Measurements from ENCODE around the gene STK32B.

Gene STK32B

DNA sequence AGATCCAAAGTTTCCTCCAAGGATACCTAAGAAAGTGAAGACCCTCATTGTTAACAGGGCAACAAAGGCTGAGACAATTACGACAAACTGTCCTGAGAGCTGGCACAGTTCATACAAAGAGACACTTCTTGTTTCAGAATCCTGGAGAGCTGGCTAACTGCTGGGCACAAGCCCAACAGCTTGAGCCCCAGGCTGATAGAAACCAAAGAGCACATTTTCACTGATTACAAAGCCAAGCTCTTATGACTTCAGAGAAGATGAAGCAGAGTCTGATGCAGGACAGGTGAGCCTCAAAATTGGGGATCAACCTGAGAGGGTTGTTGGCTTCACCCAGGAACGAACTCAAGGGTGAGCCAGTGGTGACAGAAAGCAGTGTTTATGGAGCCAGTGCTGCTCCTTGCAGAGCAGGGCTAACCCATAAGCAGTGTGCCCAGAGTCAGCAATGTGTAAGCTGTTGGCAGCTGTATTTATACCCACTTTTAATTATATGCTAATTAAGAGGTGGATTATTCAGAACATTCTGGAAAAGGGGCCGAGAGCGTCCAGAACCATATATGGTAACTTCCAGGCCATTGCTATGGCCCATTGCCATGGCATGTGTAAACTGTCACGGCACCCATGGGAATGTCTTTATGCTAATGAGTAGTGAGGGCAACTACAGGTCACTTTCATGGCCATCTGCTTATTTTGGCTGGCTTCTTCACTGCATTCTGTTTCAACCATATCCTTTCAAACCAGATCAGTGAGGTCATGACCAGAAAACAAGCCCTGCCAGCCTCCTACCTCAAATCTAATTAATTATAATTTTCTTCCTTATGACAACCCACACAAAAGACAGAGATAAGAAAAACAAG, 473.4 kb downstream of the STK32B start:
- intact Hi-C loops (cut with DNase I; ENCODE audit: low total_unique reads), result no loop called here
- no peaks in the 10 kb centered on the region for H3K9me3 ChIP-seq
- no peak overlapping the region for H3K27ac ChIP-seq

DNA sequence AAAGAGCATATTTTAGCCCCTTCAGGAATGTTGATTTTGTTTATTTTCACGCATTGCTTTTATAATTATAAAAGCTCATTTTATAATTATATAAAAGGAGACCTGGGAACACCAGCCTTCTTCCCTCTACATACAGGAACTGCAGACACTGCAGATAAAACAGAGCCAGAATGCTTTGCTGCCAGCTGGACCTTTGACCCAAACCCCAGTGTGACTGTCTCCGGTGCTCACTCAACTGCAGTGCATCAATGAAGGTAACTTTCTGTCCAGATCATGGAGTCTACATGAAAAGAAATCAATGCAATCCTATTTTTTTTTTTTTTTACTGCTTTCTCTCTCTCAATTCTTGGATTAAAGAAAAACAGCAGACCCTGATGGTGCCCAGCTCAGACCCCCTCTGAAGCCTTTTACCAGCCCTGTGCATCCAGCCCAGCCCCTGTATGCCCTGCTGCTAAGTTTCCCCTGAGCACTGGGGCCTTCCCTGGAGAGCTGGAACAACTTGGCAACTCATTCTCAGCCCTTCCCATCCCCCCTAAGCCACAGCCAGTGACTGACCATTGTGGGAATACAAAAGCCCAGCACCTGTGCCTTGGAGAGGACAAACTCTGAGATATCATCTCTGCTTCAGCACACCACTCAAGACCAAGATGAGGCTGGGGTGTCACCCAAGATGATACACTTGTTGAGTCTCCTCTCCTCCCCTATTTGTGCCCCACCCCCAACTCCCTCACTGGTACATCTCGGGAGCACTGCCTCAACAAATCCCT, 475.0 kb downstream of the STK32B start:
- Histone ChIP-seq H3K27me3 (no peaks in the 10 kb centered on the region), H3K27ac (no peak overlapping the region), H3K9me3 (no peaks in the 10 kb centered on the region), H3K36me3 (peaks cover 8 to 30% (median 17%) of the 10 kb centered on the region in 3 donors), H3K4me1 (peaks cover 0 to 6% (median 2%) of the 10 kb centered on the region in 4 donors), H3K4me3 (no peak overlapping the region)
- TF ChIP-seq, protein P1, sequence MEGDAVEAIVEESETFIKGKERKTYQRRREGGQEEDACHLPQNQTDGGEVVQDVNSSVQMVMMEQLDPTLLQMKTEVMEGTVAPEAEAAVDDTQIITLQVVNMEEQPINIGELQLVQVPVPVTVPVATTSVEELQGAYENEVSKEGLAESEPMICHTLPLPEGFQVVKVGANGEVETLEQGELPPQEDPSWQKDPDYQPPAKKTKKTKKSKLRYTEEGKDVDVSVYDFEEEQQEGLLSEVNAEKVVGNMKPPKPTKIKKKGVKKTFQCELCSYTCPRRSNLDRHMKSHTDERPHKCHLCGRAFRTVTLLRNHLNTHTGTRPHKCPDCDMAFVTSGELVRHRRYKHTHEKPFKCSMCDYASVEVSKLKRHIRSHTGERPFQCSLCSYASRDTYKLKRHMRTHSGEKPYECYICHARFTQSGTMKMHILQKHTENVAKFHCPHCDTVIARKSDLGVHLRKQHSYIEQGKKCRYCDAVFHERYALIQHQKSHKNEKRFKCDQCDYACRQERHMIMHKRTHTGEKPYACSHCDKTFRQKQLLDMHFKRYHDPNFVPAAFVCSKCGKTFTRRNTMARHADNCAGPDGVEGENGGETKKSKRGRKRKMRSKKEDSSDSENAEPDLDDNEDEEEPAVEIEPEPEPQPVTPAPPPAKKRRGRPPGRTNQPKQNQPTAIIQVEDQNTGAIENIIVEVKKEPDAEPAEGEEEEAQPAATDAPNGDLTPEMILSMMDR (IDR thresholded peaks at IDR 0.05), result no peak
- no peak for DNase-seq
- intact Hi-C loops (cut with DNase I; ENCODE audit: low total_unique reads), result no loop called here

More for the DNA sequence above, 473.4 kb downstream of the STK32B start:
- Histone ChIP-seq H3K36me3 (peaks cover under 1 to 14% (median 1%) of the 10 kb centered on the region in 3 donors), H3K4me3 (no peak overlapping the region), H3K4me1 (peaks cover 0 to 6% (median 2%) of the 10 kb centered on the region in 4 donors), H3K27me3 (no peaks in the 10 kb centered on the region)
- no peak for DNase-seq
- TF ChIP-seq, protein P1 (IDR thresholded peaks at IDR 0.05), result no peak

DNA sequence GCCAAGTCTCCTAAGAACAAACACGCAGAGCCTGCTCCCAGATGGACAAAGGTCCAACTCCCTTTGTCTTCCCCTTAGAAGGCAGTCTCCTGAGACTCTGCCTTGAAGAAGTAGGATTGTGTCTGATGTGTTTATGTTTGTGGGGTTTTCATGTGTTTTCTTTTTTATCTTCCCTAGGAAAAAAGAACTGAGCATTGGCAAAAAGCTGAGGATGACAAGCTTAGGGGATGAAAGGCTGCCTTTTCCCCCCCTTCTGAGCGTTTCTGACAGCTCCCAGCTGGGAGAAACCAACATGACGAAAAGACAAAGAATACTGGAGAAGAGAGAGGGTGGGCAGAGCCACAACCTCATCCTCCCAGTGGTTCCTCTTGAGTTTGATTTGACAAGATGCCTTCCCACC, 475.9 kb downstream of the STK32B start:
- intact Hi-C loops (cut with DNase I; ENCODE audit: low total_unique reads), result no loop called here
- Histone ChIP-seq H3K4me1 (peaks cover 0 to 6% (median 2%) of the 10 kb centered on the region in 4 donors), H3K36me3 (peaks cover 13 to 40% (median 23%) of the 10 kb centered on the region in 3 donors), H3K27me3 (no peaks in the 10 kb centered on the region), H3K4me3 (no peak overlapping the region), H3K9me3 (no peaks in the 10 kb centered on the region), H3K27ac (no peak overlapping the region)
- TF ChIP-seq, protein P1 (IDR thresholded peaks at IDR 0.05), result no peak
- DNase-seq, result no peak

DNA sequence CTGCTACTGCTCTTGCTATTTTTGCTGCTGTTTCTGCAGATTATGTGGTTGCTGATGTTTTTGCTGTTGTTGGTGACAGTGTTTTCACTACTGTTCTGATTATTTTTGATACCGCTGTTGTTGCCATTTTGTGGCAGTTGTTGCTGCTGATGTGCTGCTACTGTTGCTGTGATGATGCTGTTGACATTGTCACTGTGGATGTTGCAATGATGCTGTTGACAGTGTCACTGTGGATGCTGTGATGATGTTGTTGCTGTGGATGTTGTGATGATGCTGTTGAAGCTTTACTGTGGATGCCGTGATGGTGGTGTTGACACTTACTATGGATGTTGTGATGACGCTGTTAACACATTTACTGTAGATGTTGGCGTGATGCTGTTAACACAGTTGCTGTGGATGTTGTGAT, 476.8 kb downstream of the STK32B start:
- intact Hi-C loops (cut with DNase I; ENCODE audit: low total_unique reads), result no loop called here
- no peak overlapping the region for H3K27ac ChIP-seq
- H3K27me3 ChIP-seq, result no peaks in the 10 kb centered on the region
- no peak overlapping the region for H3K4me3 ChIP-seq
- DNase-seq, result no peak
- H3K4me1 ChIP-seq, result peaks cover 0 to 6% (median 2%) of the 10 kb centered on the region in 4 donors
- H3K36me3 ChIP-seq, result peaks cover 21 to 46% (median 31%) of the 10 kb centered on the region in 3 donors
- TF ChIP-seq, protein P1 (IDR thresholded peaks at IDR 0.05), result no peak
- no peaks in the 10 kb centered on the region for H3K9me3 ChIP-seq

DNA sequence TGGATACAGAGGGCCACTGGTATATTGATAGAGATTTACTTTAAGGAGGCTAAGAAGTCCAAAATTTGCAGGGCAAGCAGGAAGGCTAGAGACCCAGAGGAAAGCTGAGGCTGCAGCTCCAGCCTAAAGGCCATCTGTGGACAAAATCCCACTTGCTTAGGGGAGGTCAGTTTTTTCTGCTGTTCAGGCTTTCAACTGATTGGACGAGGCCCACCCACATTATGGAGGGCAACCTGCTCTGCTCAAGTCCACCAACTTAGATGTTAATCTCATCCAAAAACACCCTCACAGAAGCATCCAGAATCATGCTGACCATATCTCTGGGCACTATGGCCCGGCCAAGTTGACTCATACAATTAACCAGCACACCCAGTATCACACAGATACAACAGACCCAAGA, 480.8 kb downstream of the STK32B start:
- no peak for DNase-seq
- peaks cover 28 to 68% (median 55%) of the 10 kb centered on the region in 3 donors for H3K36me3 ChIP-seq

More for the DNA sequence above, 480.8 kb downstream of the STK32B start:
- no peaks in the 10 kb centered on the region for H3K9me3 ChIP-seq
- TF ChIP-seq, protein P1 (IDR thresholded peaks at IDR 0.05), result no peak
- H3K4me1 ChIP-seq, result no peaks in the 10 kb centered on the region
- no peak overlapping the region for H3K4me3 ChIP-seq
- intact Hi-C loops (cut with DNase I; ENCODE audit: low total_unique reads), result no loop called here
- no peaks in the 10 kb centered on the region for H3K27me3 ChIP-seq
- H3K27ac ChIP-seq, result no peak overlapping the region
